Spleen (tissue), 7 donors: ENCODE data around the gene GNS.

Experiments
- POLR2A ChIP-seq, 3 donors: fragments of 450-650 bp; IDR thresholded peaks; one replicate each; pipeline ENCODE4 v1.5.1; 2017; ENCODE audit warnings: antibody characterized with exemption in 3 of 3, mild to moderate bottlenecking in 1 of 3
- TF ChIP-seq, protein P1 (sequence below), 11 experiments: fragments of 200-600 bp in 7 of 11; fragments of 450-650 bp in 4 of 11; sonication (generic) in 4 of 11; IDR thresholded peaks in 8 of 11; conservative IDR thresholded peaks in 3 of 11; 1 replicate in 7 of 11; 2 replicates in 4 of 11; pipeline versions ENCODE4 v1.4.0 to v1.8.0; 2016 to 2021; ENCODE audit warnings: antibody characterized with exemption in 11 of 11, inconsistent platforms in 4 of 11, mild to moderate bottlenecking in 1 of 11
- donor health status: DM: no; HTN: no; CAD: no; lungs with moderate emphysema.
- donor health status: DM: no; HTN: no; CAD: no.
- donor health status: DM: no; HTN: no; CAD: no.

DNA sequence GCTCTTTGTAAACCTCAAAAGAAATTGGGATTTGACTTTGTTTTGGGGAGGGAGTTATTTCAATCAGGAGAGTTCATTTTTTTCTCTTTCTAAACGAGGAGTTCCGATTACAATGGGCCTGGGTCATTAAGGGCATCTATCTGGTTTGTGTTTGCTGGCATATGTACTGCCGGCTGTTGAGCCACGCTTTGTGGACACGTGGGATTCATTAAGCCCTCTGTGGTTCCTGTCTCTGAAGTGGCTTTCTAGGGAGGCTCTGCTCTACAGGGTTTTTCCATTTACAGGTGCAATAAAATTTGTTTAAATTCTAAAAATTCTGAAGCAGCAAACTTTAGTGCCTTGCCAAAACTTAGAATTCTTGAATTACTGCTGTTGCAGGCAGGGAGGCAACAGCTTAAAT, 57.9 kb downstream of the GNS start:
- TF ChIP-seq, protein P1, sequence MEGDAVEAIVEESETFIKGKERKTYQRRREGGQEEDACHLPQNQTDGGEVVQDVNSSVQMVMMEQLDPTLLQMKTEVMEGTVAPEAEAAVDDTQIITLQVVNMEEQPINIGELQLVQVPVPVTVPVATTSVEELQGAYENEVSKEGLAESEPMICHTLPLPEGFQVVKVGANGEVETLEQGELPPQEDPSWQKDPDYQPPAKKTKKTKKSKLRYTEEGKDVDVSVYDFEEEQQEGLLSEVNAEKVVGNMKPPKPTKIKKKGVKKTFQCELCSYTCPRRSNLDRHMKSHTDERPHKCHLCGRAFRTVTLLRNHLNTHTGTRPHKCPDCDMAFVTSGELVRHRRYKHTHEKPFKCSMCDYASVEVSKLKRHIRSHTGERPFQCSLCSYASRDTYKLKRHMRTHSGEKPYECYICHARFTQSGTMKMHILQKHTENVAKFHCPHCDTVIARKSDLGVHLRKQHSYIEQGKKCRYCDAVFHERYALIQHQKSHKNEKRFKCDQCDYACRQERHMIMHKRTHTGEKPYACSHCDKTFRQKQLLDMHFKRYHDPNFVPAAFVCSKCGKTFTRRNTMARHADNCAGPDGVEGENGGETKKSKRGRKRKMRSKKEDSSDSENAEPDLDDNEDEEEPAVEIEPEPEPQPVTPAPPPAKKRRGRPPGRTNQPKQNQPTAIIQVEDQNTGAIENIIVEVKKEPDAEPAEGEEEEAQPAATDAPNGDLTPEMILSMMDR (IDR thresholded peaks at IDR 0.05 in 8 of 11, conservative IDR thresholded peaks at IDR 0.05 in 3 of 11): no peak
- TF ChIP-seq POLR2A (IDR thresholded peaks at IDR 0.05): no peak
